Mononuclear cell (primary cell): ENCODE data around the gene MIS18A. TPM values are rescaled to one million over a fixed set of nuclear protein-coding genes. Genes with fewer than 3 reads are reported as not detected.
A peak's percentile ranks its signal among the peaks of the same experiment; 100 is the strongest.
"Not testable (repeated sequence)": the region's sequence is repeated elsewhere in the genome, so short reads cannot be mapped to it uniquely, and the experiment has no call there.

Source experiments
- H3K27me3 ChIP-seq: 2 replicates; pipeline ENCODE4 v1.6.0; 2011; ENCODE audit warnings: low read length, control low read depth; ENCODE audit not compliant: insufficient read depth
- H3K4me1 ChIP-seq: 2 replicates; pipeline ENCODE4 v1.5.1; 2011; ENCODE audit warnings: mild to moderate bottlenecking, low read length, control low read depth; ENCODE audit not compliant: insufficient read depth
- H3K4me3 ChIP-seq: 2 replicates; pipeline ENCODE4 v1.5.1; 2011; ENCODE audit warnings: mild to moderate bottlenecking, low read length, moderate library complexity
- H3K9me3 ChIP-seq: 2 replicates; pipeline ENCODE4 v1.5.1; 2011; ENCODE audit warnings: low read depth, mild to moderate bottlenecking, control low read depth, low read length
- total RNA-seq: library from RNA; depleted of rRNA; stranded (reverse); fragments of >200 nt; gene quantifications from one replicate; pipeline ENCODE4 v1.2.3, GENCODE V29; 2012

The MIS18A gene
- total RNA-seq, 1 donor, result 3.1 TPM

GRCh38 chr21:32282992-32283391, 4.1 kb upstream of the MIS18A start:
- Histone ChIP-seq H3K4me1 (peaks cover 16% of the 10 kb centered on the region), H3K9me3 (no peaks in the 10 kb centered on the region), H3K4me3 (no peak overlapping the region), H3K27me3 (no peaks in the 10 kb centered on the region)

DNA sequence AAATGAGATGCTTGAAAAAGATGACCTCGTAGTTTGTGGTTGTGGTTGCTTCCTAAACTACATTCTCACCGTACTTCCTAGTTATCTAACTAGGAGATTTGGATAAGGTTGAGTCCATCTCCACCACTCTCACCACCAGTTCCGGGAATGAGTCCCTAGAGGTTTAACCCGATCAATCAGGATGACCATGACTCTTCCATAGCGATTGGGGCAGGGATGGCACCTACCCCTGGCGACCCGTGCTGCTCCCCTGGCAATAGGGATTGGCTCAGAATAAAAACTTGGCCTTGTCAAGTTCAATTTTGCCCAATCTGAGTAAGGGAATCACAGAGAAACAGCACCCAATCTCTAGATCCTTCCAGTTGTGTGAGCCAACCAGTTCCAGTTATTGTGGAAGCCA, 2.7 kb upstream of the MIS18A start:
- Histone ChIP-seq H3K27me3 (no peaks in the 10 kb centered on the region), H3K4me1 (peaks cover 18% of the 10 kb centered on the region), H3K9me3 (no peaks in the 10 kb centered on the region), H3K4me3 (no peak overlapping the region)

- H3K27me3 ChIP-seq, result no peaks in the 10 kb centered on the region
- no peaks in the 10 kb centered on the region for H3K9me3 ChIP-seq
- H3K4me1 ChIP-seq, result peaks cover 18% of the 10 kb centered on the region
- H3K4me3 ChIP-seq, result peak overlapping the region; percentile 83
Measured at GRCh38 chr21:32279377-32279680, 480 bp upstream of the MIS18A start.

DNA sequence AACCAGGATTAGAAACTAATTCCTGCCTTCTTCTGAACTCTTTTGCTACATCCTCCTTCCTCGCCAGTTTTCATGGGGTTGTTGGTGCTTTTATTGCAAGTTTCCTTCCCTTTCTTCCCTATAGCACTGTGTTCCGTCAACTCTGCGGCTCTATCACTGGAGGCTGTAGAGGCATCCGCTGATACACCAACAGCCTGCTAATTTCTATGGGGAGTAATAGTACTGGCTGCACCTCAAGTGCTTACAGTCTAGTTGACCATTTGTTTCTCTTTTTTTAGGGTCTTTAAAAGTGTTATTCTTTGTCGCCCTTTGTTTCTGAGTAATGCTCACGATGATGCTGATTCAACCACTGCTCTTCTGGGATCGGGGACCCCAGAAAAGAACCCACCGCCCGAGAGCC, 746 bp downstream of the MIS18A start:
- Histone ChIP-seq H3K4me1 (peaks cover 18% of the 10 kb centered on the region), H3K9me3 (no peaks in the 10 kb centered on the region), H3K4me3 (peak overlapping the region; percentile 83), H3K27me3 (no peaks in the 10 kb centered on the region)

DNA sequence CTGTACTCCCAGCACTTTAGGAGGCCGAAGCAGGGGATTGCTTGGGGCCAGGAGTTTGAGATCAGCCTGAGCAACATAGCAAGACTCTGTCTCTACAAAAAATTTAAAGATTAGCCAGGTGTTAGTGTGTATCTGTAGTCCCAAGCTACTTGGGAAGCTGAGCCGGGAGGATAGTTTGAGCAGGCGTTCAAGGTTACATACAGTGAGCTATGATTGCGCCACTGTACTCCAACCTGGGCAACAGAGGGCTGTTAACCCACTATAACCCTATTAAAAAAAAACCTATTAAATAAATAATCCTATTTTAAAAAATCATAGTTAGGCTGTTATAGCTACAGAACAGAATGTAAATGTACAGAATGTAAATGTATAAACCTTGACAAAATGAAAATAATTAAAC, 2.2 kb downstream of the MIS18A start:
- Histone ChIP-seq H3K27me3 (no peaks in the 10 kb centered on the region), H3K4me1 (peaks cover 18% of the 10 kb centered on the region), H3K9me3 (no peaks in the 10 kb centered on the region), H3K4me3 (no peak overlapping the region)

DNA sequence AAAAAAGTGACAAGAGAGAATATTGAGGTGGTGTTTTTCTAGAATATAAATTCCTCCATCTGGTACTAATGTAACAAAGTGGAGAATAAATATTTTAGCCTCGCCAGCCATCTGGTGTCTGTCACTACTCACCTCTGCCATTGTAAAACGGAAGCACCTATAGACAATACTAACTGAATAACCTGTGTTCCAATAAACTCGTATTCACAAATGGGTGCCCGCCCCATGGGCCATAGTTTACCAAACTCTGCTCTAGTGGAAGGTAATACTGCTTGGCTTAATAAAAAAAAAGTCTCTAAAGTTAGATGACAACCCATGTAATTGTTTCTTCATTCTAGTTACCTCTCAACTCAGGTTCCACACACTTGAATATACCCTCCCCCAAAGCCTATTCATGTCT, 8.1 kb downstream of the MIS18A start:
- Histone ChIP-seq H3K4me3 (no peak overlapping the region), H3K4me1 (no peaks in the 10 kb centered on the region), H3K9me3 (no peaks in the 10 kb centered on the region), H3K27me3 (no peaks in the 10 kb centered on the region)

DNA sequence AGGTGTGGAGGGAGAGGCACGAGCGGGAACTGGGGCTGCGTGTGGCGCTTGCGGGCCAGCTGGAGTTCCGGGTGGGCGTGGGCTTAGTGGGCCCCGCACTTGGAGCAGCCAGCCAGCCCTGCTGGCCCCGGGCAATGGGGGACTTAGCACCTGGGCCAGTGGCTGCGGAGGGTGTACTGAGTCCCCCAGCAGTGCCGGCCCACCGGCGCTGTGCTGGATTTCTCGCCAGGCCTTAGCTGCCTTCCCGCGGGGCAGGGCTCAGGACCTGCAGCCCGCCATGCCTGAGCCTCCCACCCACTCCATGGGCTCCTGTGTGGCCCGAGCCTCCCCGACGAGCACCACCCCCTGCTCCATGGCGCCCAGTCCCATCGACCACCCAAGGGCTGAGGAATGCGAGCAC, 13.5 kb downstream of the MIS18A start:
- H3K4me1 ChIP-seq, H3K9me3 ChIP-seq, H3K27me3 ChIP-seq, H3K4me3 ChIP-seq: not testable (repeated sequence)

GRCh38 chr21:32261929-32262328, 16.9 kb downstream of the MIS18A start:
- Histone ChIP-seq H3K27me3 (no peaks in the 10 kb centered on the region), H3K9me3 (no peaks in the 10 kb centered on the region), H3K4me1 (no peaks in the 10 kb centered on the region), H3K4me3 (no peak overlapping the region)

- Histone ChIP-seq H3K27me3 (no peaks in the 10 kb centered on the region), H3K4me3 (no peak overlapping the region), H3K9me3 (no peaks in the 10 kb centered on the region), H3K4me1 (no peaks in the 10 kb centered on the region)
Measured at GRCh38 chr21:32260130-32260529, 18.7 kb downstream of the MIS18A start.

DNA sequence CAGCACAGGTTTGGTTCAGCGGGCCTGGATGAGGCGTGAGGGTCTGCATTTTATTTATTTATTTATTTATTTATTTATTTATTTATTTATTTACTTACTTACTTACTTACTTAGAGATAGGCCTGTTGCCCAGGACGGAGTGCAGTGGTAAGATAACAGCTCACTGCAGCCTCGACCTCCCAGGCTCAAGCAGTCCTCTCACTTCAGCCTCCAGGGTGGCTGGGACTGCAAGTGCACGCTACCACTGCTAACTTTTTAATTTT, 20.1 kb downstream of the MIS18A start:
- H3K4me3 ChIP-seq, H3K27me3 ChIP-seq, H3K4me1 ChIP-seq, H3K9me3 ChIP-seq: not testable (repeated sequence)

- Histone ChIP-seq H3K4me1 (no peaks in the 10 kb centered on the region), H3K27me3 (no peaks in the 10 kb centered on the region), H3K4me3 (no peak overlapping the region), H3K9me3 (no peaks in the 10 kb centered on the region)
Measured at GRCh38 chr21:32257962-32258785, 20.7 kb downstream of the MIS18A start.

DNA sequence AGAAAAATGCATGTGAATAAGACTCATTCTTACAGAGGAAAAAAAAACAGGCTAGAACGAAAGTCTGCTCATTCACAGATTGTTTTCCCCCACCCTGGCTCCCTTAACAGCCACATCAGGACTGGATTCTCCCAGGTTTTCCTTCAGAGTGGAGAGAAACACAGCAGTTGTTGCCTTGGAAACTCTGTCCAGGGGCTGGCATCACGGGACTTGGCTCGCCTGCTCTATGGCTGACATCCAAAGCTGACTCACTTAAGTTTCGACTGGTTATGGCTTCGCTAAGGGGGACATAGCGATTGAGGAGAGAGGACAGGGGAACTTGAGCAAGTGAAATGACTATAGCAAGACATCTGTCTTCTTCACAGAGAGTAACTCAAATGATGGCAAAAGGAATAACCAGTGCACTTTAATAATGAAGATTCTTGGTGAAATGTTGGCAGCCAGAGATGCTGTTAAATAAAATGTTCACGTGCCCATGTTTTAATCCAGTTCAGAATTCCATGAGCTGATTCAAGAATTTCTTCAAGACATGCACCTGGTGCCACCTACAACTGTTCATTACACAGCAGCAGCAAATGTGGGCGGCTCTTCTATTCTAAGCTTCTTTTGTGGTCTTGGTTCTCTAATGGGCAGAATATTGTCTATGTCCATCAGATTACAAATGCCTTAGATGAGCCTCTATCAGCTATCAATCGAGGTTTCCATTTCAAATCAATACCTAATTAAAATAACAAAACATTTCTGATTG, 21.8 kb downstream of the MIS18A start:
- Histone ChIP-seq H3K4me1 (no peaks in the 10 kb centered on the region), H3K27me3 (no peaks in the 10 kb centered on the region), H3K9me3 (no peaks in the 10 kb centered on the region), H3K4me3 (no peak overlapping the region)

GRCh38 chr21:32256251-32256650, 22.6 kb downstream of the MIS18A start:
- Histone ChIP-seq H3K4me1 (no peaks in the 10 kb centered on the region), H3K9me3 (no peaks in the 10 kb centered on the region), H3K4me3 (no peak overlapping the region), H3K27me3 (no peaks in the 10 kb centered on the region)

- no peaks in the 10 kb centered on the region for H3K4me1 ChIP-seq
- H3K9me3 ChIP-seq, result peaks cover 4% of the 10 kb centered on the region
- H3K4me3 ChIP-seq, result no peak overlapping the region
- H3K27me3 ChIP-seq, result no peaks in the 10 kb centered on the region
Measured at GRCh38 chr21:32253215-32253641, 25.6 kb downstream of the MIS18A start.

- no peak overlapping the region for H3K4me3 ChIP-seq
Measured at GRCh38 chr21:32252136-32252535, 26.7 kb downstream of the MIS18A start.

More at GRCh38 chr21:32252136-32252535, 26.7 kb downstream of the MIS18A start:
- Histone ChIP-seq H3K4me1 (no peaks in the 10 kb centered on the region), H3K9me3 (peaks cover 4% of the 10 kb centered on the region), H3K27me3 (no peaks in the 10 kb centered on the region)
